HFF-Myc (cell line): ENCODE data around the gene KLHL9.

Experiments
- DNase-seq: peaks from one replicate; pipeline ENCODE4 v3.0.0-alpha.2; 2011; ENCODE audit warnings: low read depth; ENCODE audit errors: extremely low read depth
- H3K4me3 ChIP-seq: replicated peaks from 2 replicates; pipeline ENCODE4 v1.5.1; 2011; ENCODE audit warnings: low read depth, mild to moderate bottlenecking, control low read depth, low read length
- TF ChIP-seq, protein P1 (sequence below): IDR thresholded peaks from 2 replicates; pipeline ENCODE4 v1.5.1; 2012; ENCODE audit warnings: mild to moderate bottlenecking, low read depth, low read length, control low read depth; ENCODE audit errors: missing control alignments

The KLHL9 gene

DNA sequence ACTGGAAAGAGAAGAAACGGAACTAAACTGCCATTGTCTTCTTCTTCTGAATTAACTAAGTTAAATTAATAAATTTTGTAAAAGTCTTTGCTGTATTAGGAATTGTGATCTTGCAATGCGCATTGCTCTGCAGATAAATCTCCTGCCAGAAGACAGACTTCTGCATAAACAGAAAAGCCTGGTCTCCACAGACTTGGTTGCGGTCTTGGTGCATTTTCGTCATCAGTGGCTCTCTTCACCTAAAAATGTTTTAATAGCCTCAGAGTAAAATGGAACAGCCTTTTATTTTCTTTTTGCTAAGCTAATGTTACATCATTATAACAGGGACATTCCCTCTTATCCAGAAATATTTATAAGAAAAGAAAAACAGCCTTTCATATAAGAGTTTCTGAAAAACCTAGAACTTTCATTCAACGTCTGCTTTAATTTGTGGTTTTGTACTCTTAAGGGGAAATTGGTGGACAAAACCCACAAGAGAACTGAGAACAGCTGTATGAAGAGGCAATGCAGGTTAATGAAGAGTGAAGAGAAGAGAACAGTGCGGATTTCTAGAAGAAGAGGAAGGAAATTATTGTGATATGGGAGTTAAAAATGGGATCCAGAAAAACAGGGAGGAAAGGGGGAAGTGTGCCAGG, 40.2 kb downstream of the KLHL9 start:
- TF ChIP-seq, protein P1, sequence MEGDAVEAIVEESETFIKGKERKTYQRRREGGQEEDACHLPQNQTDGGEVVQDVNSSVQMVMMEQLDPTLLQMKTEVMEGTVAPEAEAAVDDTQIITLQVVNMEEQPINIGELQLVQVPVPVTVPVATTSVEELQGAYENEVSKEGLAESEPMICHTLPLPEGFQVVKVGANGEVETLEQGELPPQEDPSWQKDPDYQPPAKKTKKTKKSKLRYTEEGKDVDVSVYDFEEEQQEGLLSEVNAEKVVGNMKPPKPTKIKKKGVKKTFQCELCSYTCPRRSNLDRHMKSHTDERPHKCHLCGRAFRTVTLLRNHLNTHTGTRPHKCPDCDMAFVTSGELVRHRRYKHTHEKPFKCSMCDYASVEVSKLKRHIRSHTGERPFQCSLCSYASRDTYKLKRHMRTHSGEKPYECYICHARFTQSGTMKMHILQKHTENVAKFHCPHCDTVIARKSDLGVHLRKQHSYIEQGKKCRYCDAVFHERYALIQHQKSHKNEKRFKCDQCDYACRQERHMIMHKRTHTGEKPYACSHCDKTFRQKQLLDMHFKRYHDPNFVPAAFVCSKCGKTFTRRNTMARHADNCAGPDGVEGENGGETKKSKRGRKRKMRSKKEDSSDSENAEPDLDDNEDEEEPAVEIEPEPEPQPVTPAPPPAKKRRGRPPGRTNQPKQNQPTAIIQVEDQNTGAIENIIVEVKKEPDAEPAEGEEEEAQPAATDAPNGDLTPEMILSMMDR: no peak
- no peak for DNase-seq

DNA sequence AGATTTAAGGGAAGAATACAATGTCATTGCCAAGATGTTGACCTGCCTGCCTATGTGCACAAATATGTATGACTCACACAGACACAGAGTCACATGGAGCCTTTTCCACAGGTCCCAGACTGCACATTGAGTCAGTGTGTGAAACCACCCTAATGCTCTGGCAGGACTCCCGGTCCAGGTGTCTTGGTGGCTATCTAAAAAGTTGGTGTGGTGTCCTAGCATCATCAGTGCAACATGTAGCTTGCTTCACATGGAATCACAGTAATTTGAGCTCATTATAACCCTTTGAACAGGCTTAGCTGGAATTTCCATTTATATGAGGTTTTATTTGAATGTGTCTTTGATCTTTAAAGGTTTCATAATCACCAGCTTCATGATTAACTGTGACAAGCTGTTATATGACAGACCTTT, 40.8 kb downstream of the KLHL9 start:
- TF ChIP-seq, protein P1: no peak
- DNase-seq: no peak
- H3K4me3 ChIP-seq: no peak overlapping the region

More for the DNA sequence above, 40.2 kb downstream of the KLHL9 start:
- no peak overlapping the region for H3K4me3 ChIP-seq

DNA sequence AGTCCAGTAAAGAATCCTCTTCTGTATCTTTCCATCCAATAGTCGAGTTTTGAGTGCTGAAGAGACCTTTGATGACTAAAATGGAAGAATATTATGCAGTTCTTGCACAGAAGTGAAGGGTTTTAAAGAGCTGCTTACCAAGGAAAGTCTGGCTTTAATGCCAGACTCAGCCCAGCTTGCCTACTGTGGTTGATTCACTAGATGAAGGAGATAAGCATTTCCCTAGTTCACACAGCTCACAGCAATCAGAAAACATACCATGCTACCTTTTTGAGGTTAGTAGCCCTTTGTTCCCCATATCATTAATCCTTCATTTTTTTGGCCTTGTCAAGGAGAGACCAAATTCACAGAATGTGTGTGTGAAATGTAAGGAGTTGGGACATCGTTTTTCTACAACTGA, 45.4 kb downstream of the KLHL9 start:
- DNase-seq: no peak
- TF ChIP-seq, protein P1: no peak
- no peak overlapping the region for H3K4me3 ChIP-seq

DNA sequence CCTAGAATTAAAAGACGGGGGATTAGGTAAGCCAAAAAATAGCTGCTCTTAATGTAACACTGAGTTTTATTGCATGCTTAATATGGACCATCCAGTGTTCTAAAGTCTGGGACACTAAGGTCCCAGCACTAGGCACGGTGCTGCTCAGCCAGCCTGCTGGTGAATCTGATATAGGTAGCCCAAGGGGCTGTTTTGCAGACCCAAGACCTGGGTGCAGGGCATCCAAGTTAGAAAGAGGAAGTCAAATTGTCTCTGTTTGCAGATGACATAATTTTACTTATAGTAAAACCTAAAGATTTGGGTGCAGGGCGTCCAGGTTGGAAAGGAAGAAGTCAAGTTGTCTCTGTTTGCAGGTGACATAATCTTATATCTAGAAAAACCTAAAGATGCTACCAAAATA, 47.9 kb downstream of the KLHL9 start:
- DNase-seq: no peak
- TF ChIP-seq, protein P1: no peak
- H3K4me3 ChIP-seq: no peak overlapping the region

DNA sequence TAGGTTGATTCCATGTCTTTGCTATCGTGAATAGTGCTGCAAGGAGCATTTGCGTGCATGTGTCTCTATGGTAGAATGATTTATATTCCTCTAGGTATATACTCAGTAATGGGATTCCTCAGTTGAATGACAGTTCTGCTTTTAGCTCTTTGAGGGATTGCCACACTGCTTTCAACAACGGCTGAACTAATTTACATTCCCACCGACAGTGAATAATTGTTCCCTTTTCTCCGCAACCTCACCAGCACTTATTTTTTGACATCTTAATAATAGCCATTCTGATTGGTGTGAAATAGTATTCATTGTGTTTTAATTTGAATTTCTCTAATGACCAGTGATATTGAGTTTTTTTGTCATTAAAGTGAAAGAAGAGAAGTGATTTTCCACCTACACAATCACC, 48.5 kb downstream of the KLHL9 start:
- DNase-seq: no peak
- H3K4me3 ChIP-seq: no peak overlapping the region
- TF ChIP-seq, protein P1: no peak

DNA sequence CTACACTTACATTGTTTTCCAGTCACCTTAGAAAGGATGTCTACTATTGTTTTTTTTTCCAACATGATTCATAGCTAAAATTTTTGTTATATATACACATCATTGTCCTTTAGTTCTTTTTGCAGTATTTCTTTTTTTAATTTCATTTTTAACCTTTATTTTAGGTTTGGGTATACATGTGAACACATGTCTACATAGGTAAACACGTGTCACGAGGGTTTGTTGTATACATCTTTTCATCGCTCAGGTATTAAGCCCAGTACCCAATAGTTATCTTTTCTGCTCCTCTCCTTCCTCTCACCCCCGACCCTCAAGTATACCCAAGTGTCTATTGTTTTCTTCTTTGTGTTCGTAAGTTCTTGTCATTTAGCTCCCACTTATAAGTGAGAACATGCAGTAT, 49.1 kb downstream of the KLHL9 start:
- no peak for DNase-seq
- no peak overlapping the region for H3K4me3 ChIP-seq
- TF ChIP-seq, protein P1: no peak

DNA sequence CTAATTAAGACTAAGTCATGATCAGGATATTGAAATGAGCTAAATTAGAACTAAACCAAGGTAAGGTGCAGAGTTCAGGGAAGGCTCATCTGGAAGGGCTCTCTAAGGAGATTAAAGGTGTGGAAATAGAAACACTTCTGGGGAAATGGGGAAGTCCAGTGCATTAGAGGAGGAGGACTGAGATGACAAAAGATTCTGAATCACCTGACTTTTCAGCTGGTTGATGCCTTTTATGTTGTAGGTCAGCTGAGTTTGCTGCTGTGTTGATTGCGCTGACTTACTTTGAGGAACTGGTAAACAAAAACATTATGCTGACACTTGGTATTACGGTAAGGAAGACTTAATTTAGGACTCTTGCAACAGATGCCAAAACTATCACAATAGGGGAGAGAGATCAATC, 53.9 kb downstream of the KLHL9 start:
- H3K4me3 ChIP-seq: no peak overlapping the region
- TF ChIP-seq, protein P1: no peak
- no peak for DNase-seq
